ENCODE results near the gene PSMC2.
"Not testable (repeated sequence)": the region's sequence is repeated elsewhere in the genome, so short reads cannot be mapped to it uniquely, and the experiment has no call there.

The PSMC2 gene

GRCh38 chr7:103369432-103369831, 22.0 kb downstream of the PSMC2 start:
- intact Hi-C loops (cut with DNase I): no loop called here
- DNase-seq: no peak

GRCh38 chr7:103373866-103374643, 26.6 kb downstream of the PSMC2 start:
- intact Hi-C loops (cut with DNase I): no loop called here
- no peak for DNase-seq

GRCh38 chr7:103379270-103379975, 32.0 kb downstream of the PSMC2 start:
- intact Hi-C loops (cut with DNase I): no loop called here
- no peak for DNase-seq

GRCh38 chr7:103380395-103381191, 33.1 kb downstream of the PSMC2 start:
- DNase-seq: no peak
- intact Hi-C loops (cut with DNase I): no loop called here

GRCh38 chr7:103381280-103382031, 34.0 kb downstream of the PSMC2 start:
- no peak for DNase-seq
- intact Hi-C loops (cut with DNase I): no loop called here

GRCh38 chr7:103382032-103382402, 34.6 kb downstream of the PSMC2 start:
- intact Hi-C loops (cut with DNase I): no loop called here
- no peak for DNase-seq

- DNase-seq: no peak
- intact Hi-C loops (cut with DNase I): no loop called here
Measured at GRCh38 chr7:103387242-103387641, 39.8 kb downstream of the PSMC2 start.

GRCh38 chr7:103388469-103389140, 41.2 kb downstream of the PSMC2 start:
- intact Hi-C loops (cut with DNase I): no loop called here

GRCh38 chr7:103389263-103389662, 41.8 kb downstream of the PSMC2 start:
- intact Hi-C loops (cut with DNase I): no loop called here
- DNase-seq: no peak

More at GRCh38 chr7:103388469-103389140, 41.2 kb downstream of the PSMC2 start:
- DNase-seq: no peak

- no peak for DNase-seq
- intact Hi-C loops (cut with DNase I): no loop called here
Measured at GRCh38 chr7:103391150-103391549, 43.7 kb downstream of the PSMC2 start.

GRCh38 chr7:103391976-103392375, 44.5 kb downstream of the PSMC2 start:
- no peak for DNase-seq

GRCh38 chr7:103394566-103394965, 47.1 kb downstream of the PSMC2 start:
- DNase-seq: no peak
- intact Hi-C loops (cut with DNase I): no loop called here

More at GRCh38 chr7:103391976-103392375, 44.5 kb downstream of the PSMC2 start:
- intact Hi-C loops (cut with DNase I): no loop called here

GRCh38 chr7:103395071-103395470, 47.6 kb downstream of the PSMC2 start:
- no peak for DNase-seq
- intact Hi-C loops (cut with DNase I): no loop called here

- no peak for DNase-seq
- intact Hi-C loops (cut with DNase I): no loop called here
Measured at GRCh38 chr7:103396471-103396870, 49.0 kb downstream of the PSMC2 start.

GRCh38 chr7:103398483-103399127, 51.2 kb downstream of the PSMC2 start:
- intact Hi-C loops (cut with DNase I): no loop called here

GRCh38 chr7:103399687-103400086, 52.2 kb downstream of the PSMC2 start:
- DNase-seq; intact Hi-C loops (cut with DNase I): not testable (repeated sequence)

More at GRCh38 chr7:103398483-103399127, 51.2 kb downstream of the PSMC2 start:
- DNase-seq: no peak

- DNase-seq: not testable (repeated sequence)
- intact Hi-C loops (cut with DNase I): loop anchor here (5.0 kb wide), 1 partner anchor 109 kb away; the partner anchor contains the start of gene PMPCB
Measured at GRCh38 chr7:103405789-103406613, 58.6 kb downstream of the PSMC2 start.

Measured in head of caudate nucleus (tissue), 42 donors.